PC-3 (cell line): ENCODE measurements around the gene CNTNAP5.

Source experiments
- EZH2phosphoT487 ChIP-seq: fragments of 300-600 bp; sonication (generic); IDR thresholded peaks from 2 replicates; pipeline ENCODE4 v1.6.1; 2018; ENCODE audit warnings: mild to moderate bottlenecking, antibody characterized with exemption, low read length, borderline replicate concordance
- TF ChIP-seq, protein P1 (sequence below): fragments of 300-600 bp; sonication (generic); conservative IDR thresholded peaks from 2 replicates; pipeline ENCODE4 v1.5.1; 2017; ENCODE audit warnings: antibody characterized with exemption, low read depth, mild to moderate bottlenecking, low read length

DNA sequence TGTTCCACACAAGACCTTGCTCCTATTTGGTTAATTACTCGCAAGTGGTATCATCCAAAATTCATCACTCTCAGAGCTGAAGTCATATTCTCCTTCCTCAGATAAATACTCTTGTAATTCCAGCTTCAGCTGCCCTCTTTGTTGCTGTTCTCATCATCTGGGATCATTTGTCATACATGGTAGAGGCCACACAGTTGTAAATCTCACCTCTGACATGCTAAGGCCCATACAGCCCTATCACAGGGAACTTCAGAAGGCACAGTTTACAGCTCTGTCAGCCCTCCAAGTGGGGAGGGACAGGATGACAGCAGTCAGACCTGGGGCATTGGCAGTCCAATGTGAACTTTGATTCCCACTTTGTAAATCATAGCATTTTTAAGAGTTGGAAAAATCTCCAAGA, 399.0 kb downstream of the CNTNAP5 start:
- TF ChIP-seq, protein P1, sequence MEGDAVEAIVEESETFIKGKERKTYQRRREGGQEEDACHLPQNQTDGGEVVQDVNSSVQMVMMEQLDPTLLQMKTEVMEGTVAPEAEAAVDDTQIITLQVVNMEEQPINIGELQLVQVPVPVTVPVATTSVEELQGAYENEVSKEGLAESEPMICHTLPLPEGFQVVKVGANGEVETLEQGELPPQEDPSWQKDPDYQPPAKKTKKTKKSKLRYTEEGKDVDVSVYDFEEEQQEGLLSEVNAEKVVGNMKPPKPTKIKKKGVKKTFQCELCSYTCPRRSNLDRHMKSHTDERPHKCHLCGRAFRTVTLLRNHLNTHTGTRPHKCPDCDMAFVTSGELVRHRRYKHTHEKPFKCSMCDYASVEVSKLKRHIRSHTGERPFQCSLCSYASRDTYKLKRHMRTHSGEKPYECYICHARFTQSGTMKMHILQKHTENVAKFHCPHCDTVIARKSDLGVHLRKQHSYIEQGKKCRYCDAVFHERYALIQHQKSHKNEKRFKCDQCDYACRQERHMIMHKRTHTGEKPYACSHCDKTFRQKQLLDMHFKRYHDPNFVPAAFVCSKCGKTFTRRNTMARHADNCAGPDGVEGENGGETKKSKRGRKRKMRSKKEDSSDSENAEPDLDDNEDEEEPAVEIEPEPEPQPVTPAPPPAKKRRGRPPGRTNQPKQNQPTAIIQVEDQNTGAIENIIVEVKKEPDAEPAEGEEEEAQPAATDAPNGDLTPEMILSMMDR: no peak
- TF ChIP-seq EZH2phosphoT487: no peak
